Coronary artery (tissue), 2 donors: Measurements from ENCODE around the gene SYNDIG1.
A peak's percentile ranks its signal among the peaks of the same experiment; 100 is the strongest.

Experiments
- DNase-seq: peaks from one replicate; pipeline ENCODE4 v3.0.0-alpha.2; 2017; ENCODE audit warnings: low spot score
- H3K27ac ChIP-seq, 2 donors: fragments of 200-600 bp; sonication (generic); one replicate each; pipeline ENCODE4 v1.5.1; 2016 to 2019
- H3K4me3 ChIP-seq: fragments of 200-600 bp; sonication (generic); 2 replicates; pipeline ENCODE4 v1.5.1; 2016; ENCODE audit warnings: mild to moderate bottlenecking, moderate library complexity
- CTCF ChIP-seq: fragments of 200-600 bp; sonication (generic); IDR thresholded peaks from one replicate; pipeline ENCODE4 v1.5.1; 2019; ENCODE audit warnings: antibody characterized with exemption

Gene SYNDIG1

GRCh38 chr20:24461848-24462247 lies 7.6 kb upstream of the SYNDIG1 start:
- Histone ChIP-seq H3K4me3 (no peak overlapping the region), H3K27ac (no peak overlapping the region)
- no peak for TF ChIP-seq CTCF
- DNase-seq, result no peak

- DNase-seq, result no peak
- Histone ChIP-seq H3K27ac (no peak overlapping the region), H3K4me3 (no peak overlapping the region)
- no peak for TF ChIP-seq CTCF
Observed at GRCh38 chr20:24462460-24463010, 6.9 kb upstream of the SYNDIG1 start.

- Histone ChIP-seq H3K27ac (no peak overlapping the region), H3K4me3 (no peak overlapping the region)
- no peak for DNase-seq
- no peak for TF ChIP-seq CTCF
Observed at GRCh38 chr20:24465159-24465558, 4.3 kb upstream of the SYNDIG1 start.

GRCh38 chr20:24465730-24466129 lies 3.7 kb upstream of the SYNDIG1 start:
- H3K4me3 ChIP-seq, result no peak overlapping the region
- TF ChIP-seq CTCF, result no peak
- no peak for DNase-seq
- no peak overlapping the region for H3K27ac ChIP-seq

- H3K4me3 ChIP-seq, result peak overlapping the region; percentile 75
- H3K27ac ChIP-seq, result peak overlapping the region in 1 of 2 donors; percentile 44
- TF ChIP-seq CTCF, result no peak
- DNase-seq, result no peak
Observed at GRCh38 chr20:24468401-24469115, 871 bp upstream of the SYNDIG1 start.

GRCh38 chr20:24469894-24470745 lies 691 bp downstream of the SYNDIG1 start:
- no peak for DNase-seq
- TF ChIP-seq CTCF, result no peak
- peak overlapping the region; percentile 75 for H3K4me3 ChIP-seq
- peak overlapping the region in 1 of 2 donors; percentile 44 for H3K27ac ChIP-seq
